ENCODE results near the gene PGR. TPM values are rescaled to one million over a fixed set of nuclear protein-coding genes. Genes with fewer than 3 reads are reported as not detected.

Gene PGR
- total and polyA plus RNA-seq, 2 experiments from 2014 or later: not detected

DNA sequence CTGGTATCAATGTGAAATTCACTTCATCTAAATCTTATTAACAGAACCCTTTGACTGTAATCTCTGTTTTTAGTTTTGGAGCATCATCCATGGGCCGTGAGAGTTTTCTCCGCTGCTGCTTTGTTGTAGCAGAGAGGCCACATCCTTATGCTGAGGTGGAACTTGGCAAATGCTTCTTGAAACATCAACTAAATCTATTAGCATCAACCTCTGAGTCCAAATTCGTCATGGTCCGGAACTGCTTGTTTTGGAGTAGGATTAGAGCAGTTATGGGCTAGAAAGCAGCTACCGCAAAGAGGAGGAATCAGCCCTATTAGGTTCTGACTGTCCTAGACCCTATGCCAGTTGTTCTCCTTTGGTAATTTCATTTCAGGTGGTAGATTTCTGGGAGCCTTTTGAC lies 117.7 kb downstream of the PGR start:
- no peak overlapping the region for H2AFZ ChIP-seq
- H3K27ac ChIP-seq: no peak overlapping the region
- H3K4me2 ChIP-seq (ENCODE audit: unreplicated experiment): no peak overlapping the region
- no peaks in the 10 kb centered on the region for H4K20me1 ChIP-seq (ENCODE audit: insufficient read depth)
- no peaks in the 10 kb centered on the region for H3K36me3 ChIP-seq (ENCODE audit: low read depth)
- H3K4me1 ChIP-seq (ENCODE audit: insufficient read depth): no peaks in the 10 kb centered on the region
- in situ Hi-C loops (cut with MboI): no loop called here
- TF ChIP-seq EZH2 (IDR thresholded peaks at IDR 0.05; ENCODE audit: insufficient read depth, poor library complexity, severe bottlenecking) (no peak), EZH2phosphoT487 (IDR thresholded peaks at IDR 0.05; ENCODE audit: insufficient read depth, low read depth) (no peak)
- no peaks in the 10 kb centered on the region for H3K9me3 ChIP-seq (ENCODE audit: low read depth)
- no peaks in the 10 kb centered on the region for H3K9me2 ChIP-seq (ENCODE audit: insufficient read depth)
- no peak for DNase-seq
- WGBS, 2 experiments (ENCODE audit: low coverage in 1 of 2, low lambda C conversion rate in 2 of 2, missing lambda C conversion rate in 2 of 2): 71 to 73% methylated on average over 5 of the region's 5 CpGs
- H3K9ac ChIP-seq: no peak overlapping the region
- H3K27me3 ChIP-seq (replicated peaks; ENCODE audit: insufficient read depth): no peaks in the 10 kb centered on the region
- no peaks in the 10 kb centered on the region for H3F3A ChIP-seq (ENCODE audit: insufficient read depth)
- H3K79me2 ChIP-seq (ENCODE audit: insufficient read depth): no peaks in the 10 kb centered on the region
- no peak overlapping the region for H3K4me3 ChIP-seq

DNA sequence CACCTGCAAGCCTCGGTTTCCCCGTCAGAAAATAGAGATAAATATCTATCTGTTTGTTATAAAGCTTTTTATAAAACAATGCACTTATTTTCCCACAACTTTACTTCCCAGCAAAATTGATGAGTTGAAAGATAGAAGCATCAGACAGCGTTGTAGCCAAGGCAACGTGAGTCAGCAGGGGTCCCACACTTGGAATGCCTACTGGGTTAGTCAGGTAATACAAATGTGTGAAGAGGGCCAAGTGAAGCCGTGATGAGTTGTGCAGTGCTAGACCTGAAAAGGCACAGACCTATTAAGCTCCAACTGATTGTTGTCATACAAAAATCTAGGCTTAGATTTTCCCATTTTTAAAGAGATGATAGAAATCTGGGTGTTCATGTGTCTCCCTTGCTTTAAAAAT lies 118.7 kb downstream of the PGR start:
- TF ChIP-seq EZH2 (IDR thresholded peaks at IDR 0.05; ENCODE audit: insufficient read depth, poor library complexity, severe bottlenecking) (no peak), EZH2phosphoT487 (IDR thresholded peaks at IDR 0.05; ENCODE audit: insufficient read depth, low read depth) (no peak)
- Histone ChIP-seq H3K36me3 (ENCODE audit: low read depth) (no peaks in the 10 kb centered on the region), H3K27me3 (replicated peaks; ENCODE audit: insufficient read depth) (no peaks in the 10 kb centered on the region), H4K20me1 (ENCODE audit: insufficient read depth) (no peaks in the 10 kb centered on the region), H3K4me3 (no peak overlapping the region), H3K9me3 (ENCODE audit: low read depth) (no peaks in the 10 kb centered on the region), H2AFZ (no peak overlapping the region), H3K79me2 (ENCODE audit: insufficient read depth) (no peaks in the 10 kb centered on the region), H3K4me1 (ENCODE audit: insufficient read depth) (no peaks in the 10 kb centered on the region), H3K4me2 (ENCODE audit: unreplicated experiment) (no peak overlapping the region), H3K9me2 (ENCODE audit: insufficient read depth) (no peaks in the 10 kb centered on the region), H3F3A (ENCODE audit: insufficient read depth) (no peaks in the 10 kb centered on the region), H3K27ac (no peak overlapping the region), H3K9ac (no peak overlapping the region)
- no peak for DNase-seq
- in situ Hi-C loops (cut with MboI): no loop called here
- 44 to 55% methylated on average over 5 of the region's 5 CpGs for WGBS, 2 experiments (ENCODE audit: low coverage in 1 of 2, low lambda C conversion rate in 2 of 2, missing lambda C conversion rate in 2 of 2)

- H4K20me1 ChIP-seq (ENCODE audit: insufficient read depth): no peaks in the 10 kb centered on the region
- H3K27me3 ChIP-seq (replicated peaks; ENCODE audit: insufficient read depth): no peaks in the 10 kb centered on the region
- no peaks in the 10 kb centered on the region for H3F3A ChIP-seq (ENCODE audit: insufficient read depth)
- H3K4me3 ChIP-seq: no peak overlapping the region
- no peak for DNase-seq
- H3K9me3 ChIP-seq (ENCODE audit: low read depth): no peaks in the 10 kb centered on the region
- no peaks in the 10 kb centered on the region for H3K9me2 ChIP-seq (ENCODE audit: insufficient read depth)
- no peak overlapping the region for H2AFZ ChIP-seq
- no peaks in the 10 kb centered on the region for H3K4me1 ChIP-seq (ENCODE audit: insufficient read depth)
- H3K36me3 ChIP-seq (ENCODE audit: low read depth): no peaks in the 10 kb centered on the region
- in situ Hi-C loops (cut with MboI): no loop called here
- no peak overlapping the region for H3K9ac ChIP-seq
- WGBS, 2 experiments (ENCODE audit: low coverage in 1 of 2, low lambda C conversion rate in 2 of 2, missing lambda C conversion rate in 2 of 2): 8 to 10% methylated on average over 2 of the region's 2 CpGs
- no peak overlapping the region for H3K27ac ChIP-seq
- no peaks in the 10 kb centered on the region for H3K79me2 ChIP-seq (ENCODE audit: insufficient read depth)
- H3K4me2 ChIP-seq (ENCODE audit: unreplicated experiment): no peak overlapping the region
- no peak for TF ChIP-seq EZH2 (IDR thresholded peaks at IDR 0.05; ENCODE audit: insufficient read depth, poor library complexity, severe bottlenecking)
- TF ChIP-seq EZH2phosphoT487 (IDR thresholded peaks at IDR 0.05; ENCODE audit: insufficient read depth, low read depth): no peak
Measured at GRCh38 chr11:101009690-101010055, 119.9 kb downstream of the PGR start.

DNA sequence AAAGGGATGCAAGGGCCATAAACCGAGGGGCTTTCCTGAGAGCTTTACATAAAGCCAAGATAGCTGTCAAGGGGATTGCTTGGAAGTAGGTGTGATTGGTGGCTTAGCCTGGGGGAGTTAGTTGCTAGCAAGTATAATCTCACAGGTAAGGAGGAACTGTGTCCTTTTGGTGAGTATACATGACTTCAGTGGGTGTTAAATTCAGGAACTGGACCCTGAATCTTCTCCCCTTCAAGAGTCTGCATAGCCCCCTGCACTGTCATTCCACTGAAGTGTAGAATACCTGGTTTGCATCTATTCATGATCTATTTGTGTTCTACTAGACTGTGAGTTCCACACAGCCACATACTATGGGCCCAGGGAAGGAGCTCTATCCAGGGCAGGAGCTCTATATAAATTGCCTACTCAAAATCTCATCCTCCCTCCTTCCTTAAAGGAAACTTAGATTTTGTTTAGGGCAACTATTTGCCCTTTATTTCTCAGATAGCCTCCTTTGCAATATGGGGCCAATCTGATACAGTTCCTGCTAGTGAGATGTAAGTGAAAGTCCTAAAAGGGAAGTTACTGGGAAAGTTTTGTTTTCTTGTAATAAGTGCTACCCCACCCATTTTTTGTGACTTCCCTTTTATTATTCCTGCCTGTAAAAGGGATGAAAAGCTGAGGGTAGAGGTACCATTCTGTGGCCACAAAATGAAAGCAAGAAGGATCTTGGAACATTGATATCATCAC lies 120.5 kb downstream of the PGR start:
- WGBS, 2 experiments (ENCODE audit: low coverage in 1 of 2, low lambda C conversion rate in 2 of 2, missing lambda C conversion rate in 2 of 2): 55% methylated on average over 1 of the region's 1 CpG
- H3K79me2 ChIP-seq (ENCODE audit: insufficient read depth): no peaks in the 10 kb centered on the region
- no peak overlapping the region for H3K9ac ChIP-seq
- no peak for DNase-seq
- no peaks in the 10 kb centered on the region for H3K9me3 ChIP-seq (ENCODE audit: low read depth)
- H3K4me3 ChIP-seq: no peak overlapping the region
- no peak overlapping the region for H3K27ac ChIP-seq
- H3K27me3 ChIP-seq (replicated peaks; ENCODE audit: insufficient read depth): no peaks in the 10 kb centered on the region
- H3K4me2 ChIP-seq (ENCODE audit: unreplicated experiment): no peak overlapping the region
- H3F3A ChIP-seq (ENCODE audit: insufficient read depth): no peaks in the 10 kb centered on the region
- no peaks in the 10 kb centered on the region for H3K4me1 ChIP-seq (ENCODE audit: insufficient read depth)
- H3K36me3 ChIP-seq (ENCODE audit: low read depth): no peaks in the 10 kb centered on the region
- no peaks in the 10 kb centered on the region for H4K20me1 ChIP-seq (ENCODE audit: insufficient read depth)
- no peak for TF ChIP-seq EZH2 (IDR thresholded peaks at IDR 0.05; ENCODE audit: insufficient read depth, poor library complexity, severe bottlenecking)
- no peak for TF ChIP-seq EZH2phosphoT487 (IDR thresholded peaks at IDR 0.05; ENCODE audit: insufficient read depth, low read depth)
- no peaks in the 10 kb centered on the region for H3K9me2 ChIP-seq (ENCODE audit: insufficient read depth)
- H2AFZ ChIP-seq: no peak overlapping the region
- in situ Hi-C loops (cut with MboI): no loop called here
